Pancreas (tissue), 10 donors: ENCODE results near the gene TBCB. TPM values are rescaled to one million over a fixed set of nuclear protein-coding genes. Genes with fewer than 3 reads are reported as not detected.
A peak's percentile ranks its signal among the peaks of the same experiment; 100 is the strongest.
"Not testable (repeated sequence)": the region's sequence is repeated elsewhere in the genome, so short reads cannot be mapped to it uniquely, and the experiment has no call there.

ENCODE experiments used
- ATAC-seq, 4 donors: fragments of 200-7000 bp; cut with Tn5 transposase; one replicate each; pipeline versions ENCODE4 v1.8.0 to v1.9.1; 2020; ENCODE audit warnings: mild to moderate bottlenecking in 4 of 4, moderate library complexity in 4 of 4
- DNase-seq, 6 donors: peaks; one replicate each; pipeline ENCODE4 v3.0.0-alpha.2; 2020
- FAIRE-seq: peaks from 2 replicates; lab custom pipeline; 2012; peaks lifted over from hg19 to GRCh38; lab: Jason Lieb, UNC
- H3K27ac ChIP-seq, 4 donors: fragments of 200-600 bp; sonication (generic); 1 replicate in 3 of 4; 2 replicates in 1 of 4; pipeline versions ENCODE4 v1.5.0 to v1.8.0; 2020
- H3K27me3 ChIP-seq, 4 donors: fragments of 200-600 bp; one replicate each; pipeline ENCODE4 v1.8.0; 2021
- H3K36me3 ChIP-seq, 3 donors: fragments of 200-600 bp; sonication (generic) in 1 of 3; one replicate each; pipeline versions ENCODE4 v1.5.0 to v1.8.0; 2020 to 2021
- H3K4me1 ChIP-seq, 3 donors: fragments of 200-600 bp; one replicate each; pipeline ENCODE4 v1.8.0; 2021
- H3K4me3 ChIP-seq, 4 donors: fragments of 200-600 bp; sonication (generic) in 2 of 4; one replicate each; pipeline versions ENCODE4 v1.5.0 to v1.8.0; 2020 to 2021
- H3K9me3 ChIP-seq, 4 donors: fragments of 200-600 bp; one replicate each; pipeline ENCODE4 v1.8.0; 2021
- CTCF ChIP-seq, 4 donors: fragments of 200-600 bp; sonication (generic) in 3 of 4; IDR thresholded peaks; one replicate each; pipeline versions ENCODE4 v1.5.0 to v1.8.0; 2021; ENCODE audit warnings: antibody characterized with exemption in 4 of 4
- WGBS, 2 donors: extraction: QIAGEN DNeasy Blood & Tissue Kit; methylation state at CpG; one replicate each; pipeline ENCODE4 v1.1.7; 2013; 5-methylcytosine and 5-hydroxymethylcytosine counted together
- intact Hi-C, 3 donors: fragments of 100-400 bp; cut with DNase I; formaldehyde crosslinking; loops; one replicate each; pipeline versions ENCODE4 v1.11.1 to v1.14.2; 2022
- polyA plus RNA-seq, 2 donors: library from polyadenylated mRNA; stranded (reverse); fragments of 200-250 nt; gene quantifications; one replicate each; pipeline ENCODE4 v1.2.3, GENCODE V29; 2013
- total RNA-seq, 6 donors: library from RNA; stranded (reverse); fragmentation: NEBNext Ultra II Directional in 4 of 6; extraction: Animal tissue kit (Norgen Biotek cat#: 25700) in 4 of 6; gene quantifications; one replicate each; pipeline versions ENCODE4 v1.2.1 to v1.2.4, GENCODE V29; 2021 to 2023
- donor health status: healthy with polysubstance abuse.
- donor health status: DM: no; HTN: no; CAD: no; lungs with moderate emphysema.
- donor health status: DM: no; HTN: no; CAD: no.
- donor health status: control.
- donor health status: control.
- donor health status: Bipolar disorder and iron deficiency.
- donor health status: DM: yes; HTN: yes; CAD: no.
- donor health status: DM: no; HTN: no; CAD: no.
- donor health status: DM: no; HTN: no; CAD: no.
- donor health status: DM: yes; HTN: yes; CAD: no.

TBCB gene
- total and polyA plus RNA-seq, 8 donors: 22.3 to 131 (median 37.5) TPM

- intact Hi-C loops: loop anchor here in 2 of 3 donors (5.0 kb wide), 2 partner anchors 39 to 44 kb away; no protein-coding TSS in a partner anchor
- Histone ChIP-seq H3K4me3 (peak overlapping the region in 3 of 4 donors; percentile 40 to 55 (median 43)), H3K36me3 (no peaks in the 10 kb centered on the region), H3K27me3 (no peaks in the 10 kb centered on the region), H3K4me1 (peaks cover 0 to 5% (median 0%) of the 10 kb centered on the region in 3 donors), H3K9me3 (no peaks in the 10 kb centered on the region), H3K27ac (peak overlapping the region; percentile 65 to 91 (median 88))
- WGBS, 2 donors: 6 to 8% methylated on average over 10 of the region's 10 CpGs
- ATAC-seq: peak; percentile 5 to 24 (median 16)
- no peak for TF ChIP-seq CTCF (IDR thresholded peaks at IDR 0.05)
- no peak for DNase-seq
- no peak for FAIRE-seq
Observed at GRCh38 chr19:36128392-36128736, 13.1 kb downstream of the TBCB start.

GRCh38 chr19:36131221-36131620 is 16.0 kb downstream of the TBCB start:
- intact Hi-C loops, ATAC-seq, FAIRE-seq, H3K4me1 ChIP-seq, H3K27ac ChIP-seq, H3K9me3 ChIP-seq, H3K36me3 ChIP-seq, H3K27me3 ChIP-seq, DNase-seq, H3K4me3 ChIP-seq: not testable (repeated sequence)
- 53 to 66% methylated on average over 6 of the region's 6 CpGs for WGBS, 2 donors

- intact Hi-C loops, DNase-seq, H3K36me3 ChIP-seq, H3K27me3 ChIP-seq, H3K9me3 ChIP-seq, H3K27ac ChIP-seq, ATAC-seq, H3K4me3 ChIP-seq, FAIRE-seq: not testable (repeated sequence)
- H3K4me1 ChIP-seq: peaks cover 0 to 12% (median 0%) of the 10 kb centered on the region in 3 donors
- WGBS, 2 donors: 76 to 81% methylated on average over 4 of the region's 4 CpGs
Observed at GRCh38 chr19:36134867-36135266, 19.6 kb downstream of the TBCB start.

GRCh38 chr19:36136964-36137686 is 21.9 kb downstream of the TBCB start:
- FAIRE-seq: no peak
- WGBS, 2 donors: 51 to 52% methylated on average over 12 of the region's 12 CpGs
- peak overlapping the region; percentile 36 to 77 (median 51) for H3K27ac ChIP-seq

GRCh38 chr19:36139120-36139472 is 23.8 kb downstream of the TBCB start:
- no peak for TF ChIP-seq CTCF (IDR thresholded peaks at IDR 0.05)
- peak overlapping the region; percentile 86 to 97 (median 96) for H3K27ac ChIP-seq
- no peaks in the 10 kb centered on the region for H3K9me3 ChIP-seq
- no peak for ATAC-seq
- FAIRE-seq: no peak
- no peak for DNase-seq
- H3K36me3 ChIP-seq: peaks cover 0 to 11% (median 0%) of the 10 kb centered on the region in 3 donors
- 58 to 60% methylated on average over 7 of the region's 7 CpGs for WGBS, 2 donors
- peak overlapping the region; percentile 68 to 95 (median 80) for H3K4me3 ChIP-seq
- H3K4me1 ChIP-seq: peaks cover 0 to 18% (median 0%) of the 10 kb centered on the region in 3 donors
- no peaks in the 10 kb centered on the region for H3K27me3 ChIP-seq
- intact Hi-C loops: no loop called here

More at GRCh38 chr19:36136964-36137686, 21.9 kb downstream of the TBCB start:
- peaks cover 0 to 18% (median 0%) of the 10 kb centered on the region in 3 donors for H3K4me1 ChIP-seq
- no peaks in the 10 kb centered on the region for H3K27me3 ChIP-seq
- no peak overlapping the region for H3K4me3 ChIP-seq
- no peak for TF ChIP-seq CTCF (IDR thresholded peaks at IDR 0.05)
- H3K36me3 ChIP-seq: no peaks in the 10 kb centered on the region
- intact Hi-C loops: no loop called here
- H3K9me3 ChIP-seq: no peaks in the 10 kb centered on the region
- DNase-seq (peak in 5 of 6 donors; percentile 63 to 87 (median 78)), ATAC-seq (peak; percentile 24 to 58 (median 42))
